HS-5 (cell line): ENCODE measurements around the gene ADCYAP1.
A peak's percentile ranks its signal among the peaks of the same experiment; 100 is the strongest.
"Not testable (repeated sequence)": the region's sequence is repeated elsewhere in the genome, so short reads cannot be mapped to it uniquely, and the experiment has no call there.

Experiments used
- DNase-seq: peaks from one replicate; pipeline ENCODE4 v3.0.0-alpha.2; 2012; ENCODE audit warnings: low read depth

The ADCYAP1 gene

GRCh38 chr18:904218-905090 is at the start of gene ADCYAP1:
ADCYAP1 (plus strand) TSS chr18:904871; CDS start chr18:905387, 516 bp downstream.
- no peak for DNase-seq

- DNase-seq, result no peak
These were observed 46.7 kb upstream of the ADCYAP1 start for GRCh38 chr18:857986-858385.

- no peak for DNase-seq
These were observed 39.8 kb upstream of the ADCYAP1 start for GRCh38 chr18:864872-865273.

- no peak for DNase-seq
These were observed 37.4 kb upstream of the ADCYAP1 start for GRCh38 chr18:867257-867656.

DNA sequence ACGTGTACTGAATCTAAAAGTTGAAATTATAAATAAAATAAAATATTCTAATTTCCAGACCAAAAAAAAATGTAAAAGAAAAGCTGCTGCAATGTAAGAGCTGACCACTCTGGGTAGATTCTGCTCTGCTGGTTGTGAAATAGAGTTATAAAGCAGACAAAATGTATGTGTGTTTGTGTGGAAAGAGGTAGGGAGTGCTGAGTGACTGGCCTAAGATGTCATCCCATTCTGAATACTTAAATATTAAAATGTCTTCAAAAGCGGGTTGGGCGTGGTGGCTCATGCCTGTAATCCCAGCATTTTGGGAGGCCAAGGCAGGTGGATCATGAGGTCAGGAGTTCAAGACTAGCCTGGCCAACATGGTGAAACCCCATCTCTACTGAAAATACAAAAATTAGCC is 31.2 kb upstream of the ADCYAP1 start:
- not testable (repeated sequence) for DNase-seq

DNA sequence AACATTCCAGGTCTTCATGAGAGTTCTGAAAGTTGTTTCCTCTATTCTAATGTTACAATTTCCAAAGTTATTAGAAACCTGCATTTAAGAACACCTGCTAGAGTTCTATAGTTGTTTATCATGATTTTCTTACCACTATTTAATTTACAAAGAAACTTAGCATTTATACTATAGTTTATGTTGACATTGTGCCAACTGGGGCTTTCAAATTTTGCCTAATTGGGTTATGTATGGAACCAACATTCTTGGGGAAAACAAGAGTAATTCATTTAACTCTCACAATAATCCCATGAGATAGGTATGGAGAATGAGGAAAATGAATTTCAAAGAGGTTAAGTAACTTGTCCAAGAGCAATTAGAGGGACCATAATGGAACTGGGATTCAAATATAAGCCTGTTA is 28.8 kb upstream of the ADCYAP1 start:
- DNase-seq, result no peak

GRCh38 chr18:877238-877637 is 27.4 kb upstream of the ADCYAP1 start:
- no peak for DNase-seq

GRCh38 chr18:886076-886475 is 18.6 kb upstream of the ADCYAP1 start:
- DNase-seq, result no peak

DNA sequence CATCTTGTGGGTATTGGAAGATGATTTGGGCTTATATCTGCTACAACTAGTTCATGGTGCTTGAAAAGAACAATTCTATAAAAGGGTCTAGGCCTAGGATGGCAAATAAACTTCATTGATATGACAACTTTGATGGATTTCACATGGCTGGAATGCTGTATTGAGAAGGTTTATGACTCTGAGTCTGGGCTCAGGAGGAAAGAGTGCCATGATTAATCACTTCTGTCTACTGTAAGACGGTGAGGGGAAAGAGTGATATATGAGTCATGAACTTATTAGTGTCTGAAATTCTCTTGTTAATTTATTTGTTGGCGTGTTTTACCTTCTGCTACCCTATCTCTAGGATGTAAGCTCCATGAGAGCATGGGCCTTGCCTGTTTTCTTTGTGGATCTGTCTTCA is 17.0 kb upstream of the ADCYAP1 start:
- no peak for DNase-seq

- no peak for DNase-seq
These were observed 12.4 kb upstream of the ADCYAP1 start for GRCh38 chr18:892316-892715.

- no peak for DNase-seq
These were observed 8.4 kb upstream of the ADCYAP1 start for GRCh38 chr18:896315-896714.

DNA sequence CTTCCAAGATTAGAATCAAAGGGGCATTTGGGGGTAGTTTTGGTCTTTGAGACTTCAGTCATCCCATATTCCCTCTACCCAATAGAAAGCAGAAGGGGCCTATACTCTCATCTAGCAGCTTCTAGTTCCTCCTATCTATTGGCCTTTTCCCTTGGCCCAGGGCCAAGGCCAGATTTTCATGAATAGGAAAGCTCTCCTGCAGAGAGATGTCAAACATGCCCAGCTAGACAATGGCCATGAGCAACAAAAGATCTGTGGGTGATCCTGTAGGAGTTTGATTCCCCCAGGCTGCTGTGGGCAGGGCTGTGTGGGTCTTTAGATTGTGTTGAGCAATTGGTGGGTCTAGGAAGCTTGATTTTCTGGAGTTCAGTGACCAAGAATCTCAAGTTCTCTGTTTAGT is 2.9 kb upstream of the ADCYAP1 start:
- no peak for DNase-seq

- DNase-seq, result peak; percentile 9
These were observed 2.4 kb upstream of the ADCYAP1 start for GRCh38 chr18:902229-902628.

- no peak for DNase-seq
These were observed 970 bp upstream of the ADCYAP1 start for GRCh38 chr18:903701-904100.

GRCh38 chr18:905307-905947 is 756 bp downstream of the ADCYAP1 start:
- DNase-seq, result no peak

DNA sequence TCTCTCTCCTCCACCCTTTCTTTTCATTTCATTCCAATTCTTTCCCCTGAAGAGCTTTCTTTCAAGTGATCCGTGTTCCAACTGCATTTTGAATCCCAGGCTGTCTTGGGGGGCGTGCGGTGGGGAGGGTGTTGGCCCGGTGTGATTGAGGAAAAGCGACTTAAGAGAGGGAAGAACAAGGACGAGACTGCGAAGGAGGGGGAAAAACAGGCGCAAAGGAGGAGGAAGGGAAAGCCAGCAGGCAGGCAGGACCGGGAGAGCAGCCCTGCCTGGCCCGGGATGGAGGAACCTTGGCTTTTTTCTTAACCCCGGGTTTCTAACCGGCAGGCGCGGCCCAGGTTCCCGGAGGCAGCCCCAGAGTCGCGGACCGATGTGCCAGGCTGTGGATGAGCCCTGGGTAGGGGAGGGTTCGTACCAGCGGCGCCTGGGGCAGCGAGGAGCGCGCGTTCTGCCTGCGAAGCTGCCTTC is 1.3 kb downstream of the ADCYAP1 start:
- DNase-seq, result no peak

DNA sequence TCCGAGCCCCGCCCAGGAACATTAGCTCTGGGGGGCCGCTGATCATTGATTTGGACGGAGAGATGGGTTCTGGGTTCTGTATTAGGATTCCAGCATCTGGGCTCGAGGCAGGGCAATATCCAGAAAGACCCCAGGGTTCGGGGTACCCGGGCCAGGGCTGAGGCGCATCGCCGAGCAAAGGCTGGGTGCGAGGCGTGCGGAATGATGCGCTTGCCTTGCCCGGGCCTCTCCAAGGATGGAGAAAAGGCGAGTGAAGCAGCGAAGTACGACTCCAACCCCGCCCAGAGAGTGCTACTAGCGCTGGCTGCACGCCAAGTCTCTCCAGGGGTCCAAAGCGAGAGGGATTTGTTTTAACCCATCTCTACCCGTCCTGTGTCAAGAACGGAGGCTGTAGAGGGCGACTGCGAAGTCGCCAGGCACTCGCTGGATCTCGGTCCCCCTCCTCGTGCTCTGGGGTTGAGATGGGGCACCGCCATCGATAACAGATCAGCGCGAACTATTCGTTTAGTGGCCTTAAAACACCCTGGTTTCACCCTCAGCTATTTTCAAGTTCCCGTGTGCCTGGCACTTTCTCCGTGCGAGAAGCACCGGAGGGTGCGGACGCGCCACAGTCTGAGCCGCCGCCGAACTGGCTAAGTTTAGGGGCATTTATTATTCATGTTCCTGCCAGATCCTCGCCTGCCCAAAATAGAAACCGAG is 1.9 kb downstream of the ADCYAP1 start:
- DNase-seq, result no peak

DNA sequence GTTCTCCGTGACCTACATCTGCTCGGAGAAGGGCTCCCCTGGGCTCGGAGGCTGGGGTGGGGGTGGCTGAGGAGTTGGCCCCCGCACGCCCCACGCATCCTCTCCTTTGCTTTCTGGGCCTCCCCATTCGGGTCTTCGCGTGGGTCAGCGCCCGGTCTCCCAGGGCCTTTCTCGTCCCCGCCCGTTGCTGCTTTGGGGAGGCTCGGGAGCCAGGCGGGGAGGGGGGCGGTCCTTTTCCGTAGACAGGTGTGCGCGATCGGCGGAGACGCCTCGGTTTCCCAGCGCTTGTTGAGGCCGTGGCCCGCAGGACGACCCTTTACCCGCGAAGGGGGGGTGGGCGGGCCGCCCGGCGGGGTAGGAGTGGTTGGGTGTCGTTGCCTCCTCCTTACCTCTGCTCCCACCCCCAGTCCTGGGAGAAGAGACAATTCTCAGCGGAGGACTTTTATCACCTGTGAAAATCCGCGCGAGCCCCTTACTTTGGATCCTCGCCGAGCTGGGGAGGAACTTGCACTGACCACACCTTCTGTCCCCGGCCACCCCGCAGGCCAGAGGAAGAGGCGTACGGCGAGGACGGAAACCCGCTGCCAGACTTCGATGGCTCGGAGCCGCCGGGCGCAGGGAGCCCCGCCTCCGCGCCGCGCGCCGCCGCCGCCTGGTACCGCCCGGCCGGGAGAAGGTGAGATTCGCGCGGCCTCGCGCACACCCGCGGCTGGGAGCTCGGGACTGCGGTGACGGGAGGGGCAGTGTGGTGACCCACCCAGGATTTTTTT is 2.6 kb downstream of the ADCYAP1 start:
- no peak for DNase-seq

- DNase-seq, result no peak
These were observed 3.5 kb downstream of the ADCYAP1 start for GRCh38 chr18:907885-908757.

DNA sequence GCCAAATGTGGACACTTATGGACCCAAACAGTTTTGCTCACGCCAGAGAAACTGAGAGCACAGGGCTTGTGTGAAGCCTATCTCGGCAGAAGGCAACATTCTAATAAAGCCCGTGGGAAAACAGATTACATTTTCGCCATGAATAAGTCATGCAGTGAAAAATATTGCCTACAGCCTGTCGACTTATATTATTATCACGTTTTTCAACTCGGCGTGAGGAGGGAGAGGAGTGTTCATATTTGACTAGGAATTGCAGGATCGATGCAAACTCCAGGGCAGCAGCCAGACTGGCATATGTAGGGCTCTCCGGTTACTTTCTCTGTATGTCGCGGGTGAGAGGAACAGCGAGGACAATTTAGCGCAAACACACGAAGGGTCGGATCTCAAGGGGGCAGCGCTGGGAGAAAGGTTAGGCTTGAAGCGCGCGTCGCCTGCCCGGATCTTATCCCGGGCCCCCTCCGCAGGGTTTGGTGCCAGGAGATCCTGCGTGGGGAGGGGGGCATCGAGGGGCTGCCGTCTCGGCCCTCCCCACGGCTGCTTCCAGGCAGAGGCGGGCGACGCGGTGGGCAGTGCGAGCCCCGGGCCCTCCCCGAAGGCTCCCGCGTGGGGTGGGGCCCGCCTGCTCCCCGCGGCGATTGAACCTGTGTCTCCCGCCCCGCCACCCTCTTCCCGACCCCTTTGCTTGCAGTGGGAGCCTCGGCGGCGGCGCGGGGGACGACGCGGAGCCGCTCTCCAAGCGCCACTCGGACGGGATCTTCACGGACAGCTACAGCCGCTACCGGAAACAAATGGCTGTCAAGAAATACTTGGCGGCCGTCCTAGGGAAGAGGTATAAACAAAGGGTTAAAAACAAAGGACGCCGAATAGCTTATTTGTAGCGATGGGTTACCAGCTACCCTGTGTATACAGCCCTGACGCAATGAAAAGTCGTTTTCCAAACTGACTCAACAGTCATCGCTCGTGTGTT is 4.4 kb downstream of the ADCYAP1 start:
- DNase-seq, result no peak
